Ishikawa (cell line): Measurements from ENCODE around the gene CENPC.

Source experiments
- CEBPB ChIP-seq: IDR thresholded peaks from 2 replicates; pipeline ENCODE4 v1.6.1; 2012
- CREB1 ChIP-seq: IDR thresholded peaks from 2 replicates; pipeline ENCODE4 v1.6.1; 2012; ENCODE audit warnings: low read depth
- EGR1 ChIP-seq: IDR thresholded peaks from 2 replicates; pipeline ENCODE4 v1.6.1; 2012
- EP300 ChIP-seq: IDR thresholded peaks from 2 replicates; pipeline ENCODE4 v1.6.1; 2012; ENCODE audit warnings: borderline replicate concordance
- FOXM1 ChIP-seq: IDR thresholded peaks from 2 replicates; pipeline ENCODE4 v1.6.1; 2012; ENCODE audit warnings: low read depth, borderline replicate concordance
- NFIC ChIP-seq: IDR thresholded peaks from 2 replicates; pipeline ENCODE4 v1.6.1; 2012
- RAD21 ChIP-seq: IDR thresholded peaks from 2 replicates; pipeline ENCODE4 v1.6.1; 2012; ENCODE audit warnings: low read depth
- REST ChIP-seq: IDR thresholded peaks from 2 replicates; pipeline ENCODE4 v1.6.1; 2012; ENCODE audit warnings: low read depth, mild to moderate bottlenecking
- TAF1 ChIP-seq: IDR thresholded peaks from 2 replicates; pipeline ENCODE4 v1.6.1; 2012; ENCODE audit warnings: low read depth, mild to moderate bottlenecking
- TCF12 ChIP-seq: IDR thresholded peaks from 2 replicates; pipeline ENCODE4 v1.6.1; 2012; ENCODE audit warnings: low read depth
- TEAD4 ChIP-seq: IDR thresholded peaks from 2 replicates; pipeline ENCODE4 v1.6.1; 2012
- YY1 ChIP-seq: IDR thresholded peaks from 2 replicates; pipeline ENCODE4 v1.6.1; 2012; ENCODE audit warnings: low read depth
- ZBTB7A ChIP-seq: IDR thresholded peaks from 2 replicates; pipeline ENCODE4 v1.6.1; 2012; ENCODE audit warnings: low read depth
- TF ChIP-seq, protein P1 (sequence below): IDR thresholded peaks from 2 replicates; pipeline ENCODE4 v1.6.1; 2012
- TF ChIP-seq, protein P2 (sequence below): IDR thresholded peaks from 2 replicates; pipeline ENCODE4 v1.6.1; 2012

The CENPC gene

GRCh38 chr4:67447873-67448272 lies 97.4 kb downstream of the CENPC start:
- TF ChIP-seq REST (no peak), RAD21 (no peak), CREB1 (no peak), FOXM1 (no peak), EGR1 (no peak), YY1 (no peak), TCF12 (no peak), EP300 (no peak), TAF1 (no peak), ZBTB7A (no peak), TEAD4 (no peak), CEBPB (no peak)
- TF ChIP-seq, protein P1, sequence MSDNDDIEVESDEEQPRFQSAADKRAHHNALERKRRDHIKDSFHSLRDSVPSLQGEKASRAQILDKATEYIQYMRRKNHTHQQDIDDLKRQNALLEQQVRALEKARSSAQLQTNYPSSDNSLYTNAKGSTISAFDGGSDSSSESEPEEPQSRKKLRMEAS: no peak
- TF ChIP-seq, protein P2, sequence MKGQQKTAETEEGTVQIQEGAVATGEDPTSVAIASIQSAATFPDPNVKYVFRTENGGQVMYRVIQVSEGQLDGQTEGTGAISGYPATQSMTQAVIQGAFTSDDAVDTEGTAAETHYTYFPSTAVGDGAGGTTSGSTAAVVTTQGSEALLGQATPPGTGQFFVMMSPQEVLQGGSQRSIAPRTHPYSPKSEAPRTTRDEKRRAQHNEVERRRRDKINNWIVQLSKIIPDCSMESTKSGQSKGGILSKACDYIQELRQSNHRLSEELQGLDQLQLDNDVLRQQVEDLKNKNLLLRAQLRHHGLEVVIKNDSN: no peak

- TF ChIP-seq YY1: no peak
- no peak for TF ChIP-seq EGR1
- TF ChIP-seq ZBTB7A: no peak
These were observed 98.5 kb downstream of the CENPC start for GRCh38 chr4:67446811-67447210.

- no peak for TF ChIP-seq NFIC
These were observed 106.3 kb downstream of the CENPC start for GRCh38 chr4:67438975-67439374.

GRCh38 chr4:67437974-67438713 lies 107.2 kb downstream of the CENPC start:
- no peak for TF ChIP-seq TCF12
- TF ChIP-seq CREB1: no peak
- TF ChIP-seq NFIC: no peak
- no peak for TF ChIP-seq EP300
- TF ChIP-seq, protein P2: no peak
- TF ChIP-seq RAD21: no peak
- no peak for TF ChIP-seq TAF1
- no peak for TF ChIP-seq ZBTB7A
- TF ChIP-seq TEAD4: no peak
- TF ChIP-seq YY1: no peak
- TF ChIP-seq FOXM1: no peak
- no peak for TF ChIP-seq CEBPB
- no peak for TF ChIP-seq EGR1

- TF ChIP-seq YY1 (no peak), EGR1 (no peak), TEAD4 (no peak)
- TF ChIP-seq, protein P2: no peak
These were observed 108.6 kb downstream of the CENPC start for GRCh38 chr4:67436742-67437141.

DNA sequence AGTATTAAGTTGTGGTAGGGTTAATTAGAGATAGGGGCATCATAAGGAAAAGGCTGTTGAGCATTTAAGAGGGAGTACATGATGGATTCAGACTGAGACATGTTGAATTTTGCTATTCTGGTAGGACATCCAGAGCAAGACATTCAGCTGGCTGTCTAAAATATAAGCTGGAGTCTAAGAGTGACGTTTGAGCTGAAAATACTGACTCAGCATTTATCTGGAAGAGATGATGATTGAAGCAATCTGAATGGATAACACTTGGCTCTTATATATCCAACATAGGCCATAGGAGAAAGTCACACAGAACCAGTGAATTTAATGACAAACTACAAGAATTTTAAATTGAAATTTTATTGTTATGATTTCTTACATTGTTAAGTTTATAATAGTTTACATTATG lies 114.3 kb downstream of the CENPC start:
- TF ChIP-seq ZBTB7A: no peak
- TF ChIP-seq CREB1: no peak
- TF ChIP-seq, protein P1: no peak
- TF ChIP-seq YY1: no peak
- TF ChIP-seq RAD21: no peak
- no peak for TF ChIP-seq TAF1
- TF ChIP-seq EGR1: no peak
- TF ChIP-seq TEAD4: no peak
- TF ChIP-seq CEBPB: no peak

DNA sequence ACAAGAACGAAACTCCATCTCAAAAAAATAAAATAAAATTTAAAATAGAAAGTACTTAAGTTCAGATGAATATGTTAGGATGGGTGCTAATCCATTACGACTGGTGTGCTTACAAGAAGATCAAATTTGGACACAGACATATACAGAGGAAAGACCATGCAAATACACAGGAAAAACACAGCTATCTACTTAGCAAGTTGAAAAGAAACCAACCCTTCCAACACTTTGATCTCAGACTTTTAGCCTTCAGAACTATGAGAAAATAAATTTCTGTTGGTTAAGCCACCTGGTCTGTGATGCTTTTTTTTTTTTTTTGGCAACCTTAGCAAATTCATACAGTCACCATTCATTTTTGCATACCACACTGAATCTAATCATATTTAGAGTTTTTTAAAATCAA lies 116.5 kb downstream of the CENPC start:
- TF ChIP-seq CREB1: no peak
- no peak for TF ChIP-seq YY1
- no peak for TF ChIP-seq RAD21
- no peak for TF ChIP-seq TCF12
- TF ChIP-seq ZBTB7A: no peak
- TF ChIP-seq EGR1: no peak
- TF ChIP-seq TEAD4: no peak
- TF ChIP-seq, protein P2: no peak
- no peak for TF ChIP-seq FOXM1
- TF ChIP-seq CEBPB: no peak
- TF ChIP-seq TAF1: no peak
- no peak for TF ChIP-seq NFIC
- TF ChIP-seq, protein P1: no peak
- TF ChIP-seq EP300: no peak
- no peak for TF ChIP-seq REST
